ENCODE results near the gene ADH6. TPM values are rescaled to one million over a fixed set of nuclear protein-coding genes. Genes with fewer than 3 reads are reported as not detected.

ADH6 gene
- total RNA-seq (2022; extraction: Qiagen RNA extraction) = not detected in 5 replicates

DNA sequence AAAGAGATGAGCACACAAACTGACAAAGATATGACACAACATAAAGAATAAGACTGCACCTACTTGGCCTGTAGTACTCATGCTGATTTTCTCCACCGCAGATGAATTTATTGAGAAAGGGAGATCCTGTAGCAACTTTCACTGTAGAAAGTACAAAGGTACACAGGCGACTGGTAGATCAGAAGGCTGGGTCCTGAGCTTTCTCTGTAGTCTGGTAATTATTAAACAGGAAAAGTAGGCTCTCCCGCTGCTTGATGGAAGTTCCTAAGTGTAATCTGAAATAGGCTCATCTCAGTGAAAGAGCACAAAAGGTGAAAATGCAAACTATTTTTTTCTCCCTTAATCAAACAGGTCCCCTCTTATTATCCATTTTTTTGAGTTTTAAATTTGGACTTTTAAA is at the start of gene ADH6:
TSS of gene ADH6 (minus strand) at position 175 of the 400 bp plus-strand sequence. CDS start at position 81, 94 bp downstream.

Other genes with a start within 250 kb of the ADH6 start
- 43.2 to 52.4 TPM (median 47.9 TPM) in 5 replicates for gene METAP1, start 223.5 kb downstream of the ADH6 start, total RNA-seq (2022; extraction: Qiagen RNA extraction)
- 108 to 128 TPM (median 112 TPM) in 5 replicates for gene ADH5, start 130.5 kb downstream of the ADH6 start, total RNA-seq (2022; extraction: Qiagen RNA extraction)
- gene ADH4, start 74.9 kb downstream of the ADH6 start, total RNA-seq (2022; extraction: Qiagen RNA extraction) = not detected in 5 replicates
- gene ADH1A, start 71.7 kb upstream of the ADH6 start, total RNA-seq (2022; extraction: Qiagen RNA extraction) = not detected in 5 replicates
- gene ADH1B, start 102.2 kb upstream of the ADH6 start, total RNA-seq (2022; extraction: Qiagen RNA extraction) = not detected in 5 replicates
- gene ADH1C, start 133.5 kb upstream of the ADH6 start, total RNA-seq (2022; extraction: Qiagen RNA extraction) = not detected in 5 replicates
- gene ADH7, start 216.1 kb upstream of the ADH6 start, total RNA-seq (2022; extraction: Qiagen RNA extraction) = not detected in 5 replicates

Data from A549 treated with Mapracorat at 1 μM for 4 hours (cell line).